GM12892 (cell line): ENCODE measurements around the gene BBS4.

Experiments
- DNase-seq: peaks from one replicate; pipeline ENCODE4 v3.0.0; 2011; ENCODE audit not compliant: insufficient read length
- FAIRE-seq: peaks from 2 replicates; lab custom pipeline; 2011; peaks lifted over from hg19 to GRCh38; lab: Jason Lieb, UNC
- POLR2A ChIP-seq: IDR thresholded peaks from 2 replicates; pipeline ENCODE4 v1.6.1; 2011; ENCODE audit warnings: low read depth, low read length, control low read depth
- POLR2AphosphoS5 ChIP-seq: IDR thresholded peaks from 2 replicates; pipeline ENCODE4 v1.6.1; 2011; ENCODE audit warnings: low read depth, low read length, control low read depth
- TAF1 ChIP-seq: IDR thresholded peaks from 2 replicates; pipeline ENCODE4 v1.6.1; 2011; ENCODE audit warnings: low read depth, mild to moderate bottlenecking, control low read depth, low read length, borderline replicate concordance

The BBS4 gene

GRCh38 chr15:72740219-72740618 lies 54.2 kb downstream of the BBS4 start:
- TF ChIP-seq POLR2AphosphoS5 (no peak), POLR2A (no peak), TAF1 (no peak)
- FAIRE-seq = peak; percentile 36
- peak; percentile 14 for DNase-seq

GRCh38 chr15:72749700-72750099 lies 63.7 kb downstream of the BBS4 start:
- FAIRE-seq (no peak), DNase-seq (no peak)
- TF ChIP-seq TAF1 (no peak), POLR2A (no peak), POLR2AphosphoS5 (no peak)

- DNase-seq = no peak
- TF ChIP-seq TAF1 = no peak
- TF ChIP-seq POLR2AphosphoS5 = no peak
- no peak for TF ChIP-seq POLR2A
- no peak for FAIRE-seq
These were observed 65.9 kb downstream of the BBS4 start for GRCh38 chr15:72751751-72752455.

GRCh38 chr15:72754096-72754495 lies 68.1 kb downstream of the BBS4 start:
- FAIRE-seq = no peak

GRCh38 chr15:72758182-72758581 lies 72.2 kb downstream of the BBS4 start:
- DNase-seq (no peak), FAIRE-seq (no peak)
- TF ChIP-seq TAF1 = no peak
- TF ChIP-seq POLR2A = no peak
- TF ChIP-seq POLR2AphosphoS5 = no peak

More at GRCh38 chr15:72754096-72754495, 68.1 kb downstream of the BBS4 start:
- no peak for DNase-seq
- no peak for TF ChIP-seq POLR2A
- TF ChIP-seq TAF1 = no peak
- TF ChIP-seq POLR2AphosphoS5 = no peak

GRCh38 chr15:72760590-72761260 lies 74.7 kb downstream of the BBS4 start:
- TF ChIP-seq POLR2A = no peak
- TF ChIP-seq TAF1 = no peak
- TF ChIP-seq POLR2AphosphoS5 = no peak
- DNase-seq = no peak
- FAIRE-seq = no peak

GRCh38 chr15:72764656-72765055 lies 78.6 kb downstream of the BBS4 start:
- DNase-seq = no peak
- FAIRE-seq = peak; percentile 5
- TF ChIP-seq POLR2AphosphoS5 (no peak), POLR2A (no peak), TAF1 (no peak)

GRCh38 chr15:72766025-72766424 lies 80.0 kb downstream of the BBS4 start:
- DNase-seq (no peak), FAIRE-seq (no peak)
- TF ChIP-seq TAF1 (no peak), POLR2A (no peak), POLR2AphosphoS5 (no peak)

- FAIRE-seq (no peak), DNase-seq (no peak)
- TF ChIP-seq POLR2AphosphoS5 (no peak), TAF1 (no peak), POLR2A (no peak)
These were observed 80.8 kb downstream of the BBS4 start for GRCh38 chr15:72766780-72767179.

GRCh38 chr15:72770673-72771328 lies 84.8 kb downstream of the BBS4 start:
- FAIRE-seq = no peak
- no peak for TF ChIP-seq POLR2A
- TF ChIP-seq TAF1 = no peak

GRCh38 chr15:72771329-72771725 lies 85.3 kb downstream of the BBS4 start:
- peak; percentile 67 for FAIRE-seq

More at GRCh38 chr15:72770673-72771328, 84.8 kb downstream of the BBS4 start:
- DNase-seq = no peak

GRCh38 chr15:72774696-72775383 lies 88.8 kb downstream of the BBS4 start:
- FAIRE-seq (no peak), DNase-seq (no peak)

More at GRCh38 chr15:72771329-72771725, 85.3 kb downstream of the BBS4 start:
- TF ChIP-seq POLR2A = no peak
- no peak for TF ChIP-seq TAF1
- no peak for TF ChIP-seq POLR2AphosphoS5
- no peak for DNase-seq

GRCh38 chr15:72778796-72779195 lies 92.8 kb downstream of the BBS4 start:
- FAIRE-seq = no peak
- 0 out of 2 replicates have a peak, but pooled peaks have one; percentile 25 for TF ChIP-seq POLR2AphosphoS5
- TF ChIP-seq TAF1 = no peak
- TF ChIP-seq POLR2A = no peak
- no peak for DNase-seq

More at GRCh38 chr15:72774696-72775383, 88.8 kb downstream of the BBS4 start:
- TF ChIP-seq POLR2AphosphoS5 = no peak
